Measurements from ENCODE around the gene ZSWIM7. TPM values are rescaled to one million over a fixed set of nuclear protein-coding genes. Genes with fewer than 3 reads are reported as not detected.

The ZSWIM7 gene
- total RNA-seq, 1 experiment from 2014 or later: 13.8 TPM

- Histone ChIP-seq H3K36me3 (ENCODE audit: control insufficient read depth, insufficient read depth, low read length) (no peaks in the 10 kb centered on the region), H3K4me1 (no peaks in the 10 kb centered on the region), H3K27me3 (replicated peaks; ENCODE audit: control insufficient read depth, insufficient read depth, low read length) (no peaks in the 10 kb centered on the region), H3K4me3 (ENCODE audit: low read depth, low read length) (no peak overlapping the region), H3K9me3 (no peaks in the 10 kb centered on the region)
- TF ChIP-seq, protein P1, sequence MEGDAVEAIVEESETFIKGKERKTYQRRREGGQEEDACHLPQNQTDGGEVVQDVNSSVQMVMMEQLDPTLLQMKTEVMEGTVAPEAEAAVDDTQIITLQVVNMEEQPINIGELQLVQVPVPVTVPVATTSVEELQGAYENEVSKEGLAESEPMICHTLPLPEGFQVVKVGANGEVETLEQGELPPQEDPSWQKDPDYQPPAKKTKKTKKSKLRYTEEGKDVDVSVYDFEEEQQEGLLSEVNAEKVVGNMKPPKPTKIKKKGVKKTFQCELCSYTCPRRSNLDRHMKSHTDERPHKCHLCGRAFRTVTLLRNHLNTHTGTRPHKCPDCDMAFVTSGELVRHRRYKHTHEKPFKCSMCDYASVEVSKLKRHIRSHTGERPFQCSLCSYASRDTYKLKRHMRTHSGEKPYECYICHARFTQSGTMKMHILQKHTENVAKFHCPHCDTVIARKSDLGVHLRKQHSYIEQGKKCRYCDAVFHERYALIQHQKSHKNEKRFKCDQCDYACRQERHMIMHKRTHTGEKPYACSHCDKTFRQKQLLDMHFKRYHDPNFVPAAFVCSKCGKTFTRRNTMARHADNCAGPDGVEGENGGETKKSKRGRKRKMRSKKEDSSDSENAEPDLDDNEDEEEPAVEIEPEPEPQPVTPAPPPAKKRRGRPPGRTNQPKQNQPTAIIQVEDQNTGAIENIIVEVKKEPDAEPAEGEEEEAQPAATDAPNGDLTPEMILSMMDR (IDR thresholded peaks at IDR 0.05; ENCODE audit: insufficient read depth in 1 of 2, low read depth in 1 of 2, low read length in 1 of 2, severe bottlenecking in 1 of 2, unreplicated experiment in 1 of 2): no peak
- ChIA-PET CTCF (no interaction called here), POLR2A (no interaction called here)
- Mint-ChIP-seq H3K36me3 (ENCODE audit: insufficient read depth, unreplicated experiment) (no peaks in the 10 kb centered on the region), H3K27ac (ENCODE audit: unreplicated experiment) (no peak overlapping the region), H3K9me3 (ENCODE audit: unreplicated experiment) (no peaks in the 10 kb centered on the region), H3K4me3 (ENCODE audit: unreplicated experiment) (no peak overlapping the region), H3K27me3 (ENCODE audit: insufficient read depth, unreplicated experiment) (peaks cover 2% of the 10 kb centered on the region), H3K4me1 (ENCODE audit: low read depth, unreplicated experiment) (no peaks in the 10 kb centered on the region)
- intact Hi-C loops (cut with micrococcal nuclease; ENCODE audit: unreplicated experiment): no loop called here
- DNase-seq: no peak
- no TSS peak for BruUV-seq (replicated peaks)
These were observed 68.1 kb downstream of the ZSWIM7 start for GRCh38 chr17:15931394-15931793.

GRCh38 chr17:15930426-15930825, 69.1 kb downstream of the ZSWIM7 start:
- Mint-ChIP-seq H3K9me3 (ENCODE audit: unreplicated experiment) (no peaks in the 10 kb centered on the region), H3K27ac (ENCODE audit: unreplicated experiment) (no peak overlapping the region), H3K4me1 (ENCODE audit: low read depth, unreplicated experiment) (no peaks in the 10 kb centered on the region), H3K27me3 (ENCODE audit: insufficient read depth, unreplicated experiment) (peaks cover 2% of the 10 kb centered on the region), H3K36me3 (ENCODE audit: insufficient read depth, unreplicated experiment) (no peaks in the 10 kb centered on the region), H3K4me3 (ENCODE audit: unreplicated experiment) (no peak overlapping the region)
- Histone ChIP-seq H3K9me3 (no peaks in the 10 kb centered on the region), H3K4me1 (no peaks in the 10 kb centered on the region), H3K36me3 (ENCODE audit: control insufficient read depth, insufficient read depth, low read length) (no peaks in the 10 kb centered on the region), H3K27me3 (replicated peaks; ENCODE audit: control insufficient read depth, insufficient read depth, low read length) (no peaks in the 10 kb centered on the region), H3K4me3 (ENCODE audit: low read depth, low read length) (no peak overlapping the region)
- DNase-seq: no peak
- POLR2A ChIA-PET: no interaction called here
- TF ChIP-seq, protein P1 (IDR thresholded peaks at IDR 0.05; ENCODE audit: insufficient read depth in 1 of 2, low read depth in 1 of 2, low read length in 1 of 2, severe bottlenecking in 1 of 2, unreplicated experiment in 1 of 2): no peak
- no TSS peak for BruUV-seq (replicated peaks)
- intact Hi-C loops (cut with micrococcal nuclease; ENCODE audit: unreplicated experiment): no loop called here
- CTCF ChIA-PET: no interaction called here

- ChIA-PET CTCF (no interaction called here), POLR2A (no interaction called here)
- no peaks in the 10 kb centered on the region for H3K27me3 ChIP-seq (replicated peaks; ENCODE audit: control insufficient read depth, insufficient read depth, low read length)
- H3K9me3 ChIP-seq: no peaks in the 10 kb centered on the region
- no peaks in the 10 kb centered on the region for H3K36me3 ChIP-seq (ENCODE audit: control insufficient read depth, insufficient read depth, low read length)
- intact Hi-C loops (cut with micrococcal nuclease; ENCODE audit: unreplicated experiment): no loop called here
- TF ChIP-seq, protein P1 (IDR thresholded peaks at IDR 0.05; ENCODE audit: insufficient read depth in 1 of 2, low read depth in 1 of 2, low read length in 1 of 2, severe bottlenecking in 1 of 2, unreplicated experiment in 1 of 2): no peak
- peaks cover 2% of the 10 kb centered on the region for H3K27me3 Mint-ChIP-seq (ENCODE audit: insufficient read depth, unreplicated experiment)
- H3K9me3 Mint-ChIP-seq (ENCODE audit: unreplicated experiment): no peaks in the 10 kb centered on the region
- no peak overlapping the region for H3K27ac Mint-ChIP-seq (ENCODE audit: unreplicated experiment)
- H3K4me1 ChIP-seq: no peaks in the 10 kb centered on the region
- DNase-seq: no peak
- no TSS peak for BruUV-seq (replicated peaks)
- no peaks in the 10 kb centered on the region for H3K36me3 Mint-ChIP-seq (ENCODE audit: insufficient read depth, unreplicated experiment)
- no peak overlapping the region for H3K4me3 ChIP-seq (ENCODE audit: low read depth, low read length)
- H3K4me3 Mint-ChIP-seq (ENCODE audit: unreplicated experiment): no peak overlapping the region
- no peaks in the 10 kb centered on the region for H3K4me1 Mint-ChIP-seq (ENCODE audit: low read depth, unreplicated experiment)
These were observed 69.6 kb downstream of the ZSWIM7 start for GRCh38 chr17:15929941-15930340.
